ENCODE results near the gene C1QTNF2. TPM values are rescaled to one million over a fixed set of nuclear protein-coding genes. Genes with fewer than 3 reads are reported as not detected.

Gene C1QTNF2
- polyA plus RNA-seq, 1 donor from 2014 or later, result 0.09 TPM

- Histone ChIP-seq H3K9me2 (ENCODE audit: insufficient read depth, low read length) (no peaks in the 10 kb centered on the region), H2AFZ (ENCODE audit: low read depth, low read length) (no peak overlapping the region), H3K79me2 (replicated peaks; ENCODE audit: insufficient read depth, low read length) (no peaks in the 10 kb centered on the region), H3K4me3 (ENCODE audit: low read length) (no peak overlapping the region), H3K4me2 (ENCODE audit: low read length) (no peak overlapping the region), H3K27ac (ENCODE audit: low read length) (no peak overlapping the region), H3K27me3 (ENCODE audit: insufficient read depth, low read depth, low read length) (no peaks in the 10 kb centered on the region), H3F3A (ENCODE audit: insufficient read depth, low read length, poor library complexity, severe bottlenecking) (no peaks in the 10 kb centered on the region), H3K9me3 (ENCODE audit: low read length) (no peaks in the 10 kb centered on the region), H3K9ac (ENCODE audit: low read length) (no peak overlapping the region), H4K20me1 (ENCODE audit: insufficient read depth) (no peaks in the 10 kb centered on the region), H3K36me3 (ENCODE audit: insufficient read depth, low read length) (no peaks in the 10 kb centered on the region)
- TF ChIP-seq MXI1 (conservative IDR thresholded peaks at IDR 0.05; ENCODE audit: poor library complexity, severe bottlenecking) (no peak), CTCF (IDR thresholded peaks at IDR 0.05; ENCODE audit: poor library complexity, severe bottlenecking) (no peak), POLR2AphosphoS5 (IDR thresholded peaks at IDR 0.05) (no peak), RAD21 (conservative IDR thresholded peaks at IDR 0.05) (no peak), EZH2 (IDR thresholded peaks at IDR 0.05; ENCODE audit: borderline replicate concordance, insufficient read depth, low read length, poor library complexity, severe bottlenecking) (no peak), SMC3 (conservative IDR thresholded peaks at IDR 0.05; ENCODE audit: poor library complexity) (no peak), EP300 (conservative IDR thresholded peaks at IDR 0.05; ENCODE audit: poor library complexity, severe bottlenecking) (no peak), TAF1 (IDR thresholded peaks at IDR 0.05; ENCODE audit: low read depth) (no peak), REST (IDR thresholded peaks at IDR 0.05; ENCODE audit: borderline replicate concordance) (no peak)
Measured at GRCh38 chr5:160377651-160378050, 7.2 kb upstream of the C1QTNF2 start.

- no peaks in the 10 kb centered on the region for H3K36me3 ChIP-seq (ENCODE audit: insufficient read depth, low read length)
- H3K9me3 ChIP-seq (ENCODE audit: low read length), result no peaks in the 10 kb centered on the region
- no peak for TF ChIP-seq TAF1 (IDR thresholded peaks at IDR 0.05; ENCODE audit: low read depth)
- no peak for TF ChIP-seq CTCF (IDR thresholded peaks at IDR 0.05; ENCODE audit: poor library complexity, severe bottlenecking)
- TF ChIP-seq SMC3 (conservative IDR thresholded peaks at IDR 0.05; ENCODE audit: poor library complexity), result no peak
- TF ChIP-seq EP300 (conservative IDR thresholded peaks at IDR 0.05; ENCODE audit: poor library complexity, severe bottlenecking), result no peak
- no peak for TF ChIP-seq POLR2AphosphoS5 (IDR thresholded peaks at IDR 0.05)
- no peak for TF ChIP-seq REST (IDR thresholded peaks at IDR 0.05; ENCODE audit: borderline replicate concordance)
- TF ChIP-seq MXI1 (conservative IDR thresholded peaks at IDR 0.05; ENCODE audit: poor library complexity, severe bottlenecking), result no peak
- H2AFZ ChIP-seq (ENCODE audit: low read depth, low read length), result no peak overlapping the region
- H3K4me3 ChIP-seq (ENCODE audit: low read length), result no peak overlapping the region
- no peak overlapping the region for H3K4me2 ChIP-seq (ENCODE audit: low read length)
- no peaks in the 10 kb centered on the region for H3F3A ChIP-seq (ENCODE audit: insufficient read depth, low read length, poor library complexity, severe bottlenecking)
- no peaks in the 10 kb centered on the region for H3K79me2 ChIP-seq (replicated peaks; ENCODE audit: insufficient read depth, low read length)
- H3K27ac ChIP-seq (ENCODE audit: low read length), result no peak overlapping the region
- H3K9ac ChIP-seq (ENCODE audit: low read length), result no peak overlapping the region
- no peaks in the 10 kb centered on the region for H3K27me3 ChIP-seq (ENCODE audit: insufficient read depth, low read depth, low read length)
- no peaks in the 10 kb centered on the region for H3K9me2 ChIP-seq (ENCODE audit: insufficient read depth, low read length)
- no peaks in the 10 kb centered on the region for H4K20me1 ChIP-seq (ENCODE audit: insufficient read depth)
Measured at GRCh38 chr5:160376416-160376815, 6.0 kb upstream of the C1QTNF2 start.

Data from neural cell (in vitro differentiated cells).